GM21529 (cell line): ENCODE measurements around the gene CPNE4.

ENCODE experiments used
- ATAC-seq: cut with Tn5 transposase; IDR thresholded peaks from one replicate; pipeline ENCODE4 v1.9.1; 2021; ENCODE audit not compliant: unreplicated experiment

Gene CPNE4

GRCh38 chr3:131744765-131745164 lies 290.0 kb downstream of the CPNE4 start:
- ATAC-seq = no peak

GRCh38 chr3:131743126-131743525 lies 291.7 kb downstream of the CPNE4 start:
- no peak for ATAC-seq

- no peak for ATAC-seq
Observed at GRCh38 chr3:131739211-131739610, 295.6 kb downstream of the CPNE4 start.

- ATAC-seq = no peak
Observed at GRCh38 chr3:131738095-131738494, 296.7 kb downstream of the CPNE4 start.

GRCh38 chr3:131735544-131735943 lies 299.3 kb downstream of the CPNE4 start:
- ATAC-seq = no peak

- no peak for ATAC-seq
Observed at GRCh38 chr3:131735116-131735515, 299.7 kb downstream of the CPNE4 start.

GRCh38 chr3:131733086-131733841 lies 301.6 kb downstream of the CPNE4 start:
- ATAC-seq = no peak

- no peak for ATAC-seq
Observed at GRCh38 chr3:131731709-131732108, 303.1 kb downstream of the CPNE4 start.

GRCh38 chr3:131730581-131730980 lies 304.2 kb downstream of the CPNE4 start:
- ATAC-seq = no peak

GRCh38 chr3:131729643-131730017 lies 305.2 kb downstream of the CPNE4 start:
- no peak for ATAC-seq

GRCh38 chr3:131728898-131729642 lies 305.7 kb downstream of the CPNE4 start:
- no peak for ATAC-seq

GRCh38 chr3:131725414-131725813 lies 309.4 kb downstream of the CPNE4 start:
- ATAC-seq = no peak

- ATAC-seq = no peak
Observed at GRCh38 chr3:131723343-131723742, 311.5 kb downstream of the CPNE4 start.

GRCh38 chr3:131717493-131717892 lies 317.3 kb downstream of the CPNE4 start:
- no peak for ATAC-seq

GRCh38 chr3:131716943-131717342 lies 317.9 kb downstream of the CPNE4 start:
- ATAC-seq = no peak

- ATAC-seq = no peak
Observed at GRCh38 chr3:131716007-131716406, 318.8 kb downstream of the CPNE4 start.

- peak; percentile 92 for ATAC-seq
Observed at GRCh38 chr3:131714585-131715220, 320.1 kb downstream of the CPNE4 start.

- ATAC-seq = no peak
Observed at GRCh38 chr3:131713416-131714123, 321.2 kb downstream of the CPNE4 start.

GRCh38 chr3:131712662-131713061 lies 322.2 kb downstream of the CPNE4 start:
- ATAC-seq = no peak

- no peak for ATAC-seq
Observed at GRCh38 chr3:131711114-131711768, 323.6 kb downstream of the CPNE4 start.

GRCh38 chr3:131708241-131708640 lies 326.6 kb downstream of the CPNE4 start:
- no peak for ATAC-seq
